Smooth muscle cell (in vitro differentiated cells): ENCODE measurements around the gene RNF157. TPM values are rescaled to one million over a fixed set of nuclear protein-coding genes. Genes with fewer than 3 reads are reported as not detected.

ENCODE experiments used
- DNase-seq: peaks from one replicate; lab custom pipeline; 2025; ENCODE audit not compliant: unreplicated experiment; lab: John Stamatoyannopoulos, UW
- H2AFZ ChIP-seq: fragments of 200-600 bp; sonication (generic); 2 replicates; pipeline ENCODE4 v1.6.0; 2016; ENCODE audit warnings: antibody characterized with exemption, low read depth, mild to moderate bottlenecking
- H3F3A ChIP-seq: fragments of 200-600 bp; sonication (generic); 2 replicates; pipeline ENCODE4 v1.6.0; 2017; ENCODE audit warnings: antibody characterized with exemption, low read depth
- H3K27ac ChIP-seq: fragments of 200-600 bp; sonication (generic); 2 replicates; pipeline ENCODE4 v1.5.1; 2016; ENCODE audit warnings: low read depth, mild to moderate bottlenecking
- H3K27me3 ChIP-seq: fragments of 200-600 bp; sonication (generic); 2 replicates; pipeline ENCODE4 v1.6.1; 2016; ENCODE audit warnings: low read depth, mild to moderate bottlenecking
- H3K36me3 ChIP-seq: fragments of 200-600 bp; sonication (generic); 2 replicates; pipeline ENCODE4 v1.5.1; 2016; ENCODE audit warnings: low read depth
- H3K4me1 ChIP-seq: fragments of 200-600 bp; sonication (generic); 2 replicates; pipeline ENCODE4 v1.5.1; 2016; ENCODE audit warnings: low read depth
- H3K4me2 ChIP-seq: fragments of 200-600 bp; sonication (generic); 2 replicates; pipeline ENCODE4 v1.6.0; 2016; ENCODE audit warnings: mild to moderate bottlenecking
- H3K4me3 ChIP-seq: fragments of 200-600 bp; sonication (generic); 2 replicates; pipeline ENCODE4 v1.5.1; 2016; ENCODE audit warnings: mild to moderate bottlenecking
- H3K79me2 ChIP-seq: fragments of 200-600 bp; sonication (generic); 2 replicates; pipeline ENCODE4 v1.6.0; 2016; ENCODE audit warnings: low read depth, mild to moderate bottlenecking
- H3K9ac ChIP-seq: fragments of 200-600 bp; sonication (generic); 2 replicates; pipeline ENCODE4 v1.6.0; 2016; ENCODE audit warnings: low read depth
- H3K9me3 ChIP-seq: fragments of 200-600 bp; sonication (generic); replicated peaks from 2 replicates; pipeline ENCODE4 v1.5.1; 2016; ENCODE audit warnings: low read depth
- H4K20me1 ChIP-seq: fragments of 200-600 bp; sonication (generic); 2 replicates; pipeline ENCODE4 v1.6.0; 2016; ENCODE audit warnings: low read depth
- CTCF ChIP-seq: fragments of 200-600 bp; sonication (generic); IDR thresholded peaks from 2 replicates; pipeline ENCODE4 v1.5.1; 2017; ENCODE audit warnings: borderline replicate concordance, mild to moderate bottlenecking, antibody characterized with exemption; ENCODE audit not compliant: insufficient read depth, poor library complexity, severe bottlenecking
- WGBS: methylation state at CpG from one replicate; pipeline ENCODE4 v1.1.7; 2016; ENCODE audit warnings: low lambda C conversion rate; 5-methylcytosine and 5-hydroxymethylcytosine counted together
- polyA plus RNA-seq: library from polyadenylated mRNA; unstranded; fragments of >200 nt; fragmentation: Nextera tagmentation; extraction: Ambion mirVana; gene quantifications from 2 replicates; pipeline ENCODE4 v1.2.1, GENCODE V29; 2016
- total RNA-seq: library from RNA; depleted of rRNA; stranded (reverse); fragments of >200 nt; gene quantifications from 2 replicates; pipeline ENCODE4 v1.2.3, GENCODE V29; 2014

The RNF157 gene
- total and polyA plus RNA-seq, 2 experiments from 2014 or later, result 0.09 to 0.63 TPM

- no peaks in the 10 kb centered on the region for H3K36me3 ChIP-seq
- TF ChIP-seq CTCF, result no peak
- H3F3A ChIP-seq, result peaks cover 13% of the 10 kb centered on the region
- no peak overlapping the region for H2AFZ ChIP-seq
- 88% methylated on average over 4 of the region's 4 CpGs for WGBS
- H3K27me3 ChIP-seq, result no peaks in the 10 kb centered on the region
- H3K4me3 ChIP-seq, result no peak overlapping the region
- H3K4me1 ChIP-seq, result peaks cover 13% of the 10 kb centered on the region
- peaks cover 21% of the 10 kb centered on the region for H3K79me2 ChIP-seq
- DNase-seq, result no peak
- H3K27ac ChIP-seq, result peak overlapping the region; percentile 89
- no peak overlapping the region for H3K9ac ChIP-seq
- H3K4me2 ChIP-seq, result peak overlapping the region; percentile 94
- no peaks in the 10 kb centered on the region for H3K9me3 ChIP-seq
- H4K20me1 ChIP-seq, result peaks cover 12% of the 10 kb centered on the region
Observed at GRCh38 chr17:76267051-76267576, 26.8 kb upstream of the RNF157 start.

- no peak for DNase-seq
- TF ChIP-seq CTCF, result no peak
Observed at GRCh38 chr17:76266244-76266938, 26.1 kb upstream of the RNF157 start.

GRCh38 chr17:76265624-76266243, 25.4 kb upstream of the RNF157 start:
- Histone ChIP-seq H3K27me3 (no peaks in the 10 kb centered on the region), H3K79me2 (peaks cover 21% of the 10 kb centered on the region), H3K9ac (peak overlapping the region; percentile 98), H3K4me3 (peak overlapping the region; percentile 95), H3K4me2 (peak overlapping the region; percentile 94), H3K27ac (peak overlapping the region; percentile 89), H3K4me1 (peaks cover 13% of the 10 kb centered on the region), H4K20me1 (peaks cover 12% of the 10 kb centered on the region), H2AFZ (peak overlapping the region; percentile 36), H3F3A (peaks cover 13% of the 10 kb centered on the region), H3K9me3 (no peaks in the 10 kb centered on the region), H3K36me3 (no peaks in the 10 kb centered on the region)
- peak; percentile 25 for DNase-seq
- no peak for TF ChIP-seq CTCF
- under 1% methylated on average over 52 of the region's 76 CpGs for WGBS

More at GRCh38 chr17:76266244-76266938, 26.1 kb upstream of the RNF157 start:
- Histone ChIP-seq H3K27me3 (no peaks in the 10 kb centered on the region), H3K27ac (peak overlapping the region; percentile 89), H4K20me1 (peaks cover 12% of the 10 kb centered on the region), H3K79me2 (peaks cover 21% of the 10 kb centered on the region), H3K4me3 (peak overlapping the region; percentile 95), H3F3A (peaks cover 13% of the 10 kb centered on the region), H3K9ac (peak overlapping the region; percentile 98), H3K4me2 (peak overlapping the region; percentile 94), H3K9me3 (no peaks in the 10 kb centered on the region), H3K4me1 (peaks cover 13% of the 10 kb centered on the region), H2AFZ (no peak overlapping the region), H3K36me3 (no peaks in the 10 kb centered on the region)
- 5% methylated on average over 6 of the region's 12 CpGs for WGBS
